Activated CD8-positive, alpha-beta T cell treated with anti-CD3 and anti-CD28 coated beads for 36 hours (primary cell): ENCODE results near the gene MLLT10. TPM values are rescaled to one million over a fixed set of nuclear protein-coding genes. Genes with fewer than 3 reads are reported as not detected.

Experiments
- ATAC-seq: fragments of 200-7000 bp; cut with Tn5 transposase; one replicate; pipeline ENCODE4 v1.10.0; 2021; ENCODE audit warnings: mild to moderate bottlenecking, moderate library complexity
- CTCF ChIA-PET: fragments of 350-600 bp; sonication (Branson Sonifier 250); formaldehyde crosslinking; loops from one replicate; lab custom pipeline; 2021; ENCODE audit warnings: antibody characterized with exemption; lab: Charles Lee
- POLR2A ChIA-PET: fragments of 350-600 bp; sonication (Branson Sonifier 250); formaldehyde crosslinking; loops from one replicate; lab custom pipeline; 2021; ENCODE audit warnings: antibody characterized with exemption; lab: Charles Lee
- DNase-seq: peaks from one replicate; pipeline ENCODE4 v3.0.0-alpha.2; 2020
- H3K27ac Mint-ChIP-seq: one replicate; pipeline ENCODE4 v1.8.0; 2021; ENCODE audit warnings: mild to moderate bottlenecking, mixed read lengths
- H3K27me3 Mint-ChIP-seq: one replicate; pipeline ENCODE4 v1.8.0; 2021; ENCODE audit warnings: mixed read lengths
- H3K36me3 Mint-ChIP-seq: one replicate; pipeline ENCODE4 v1.8.0; 2021; ENCODE audit warnings: low read depth, mixed read lengths
- H3K4me1 Mint-ChIP-seq: one replicate; pipeline ENCODE4 v1.8.0; 2021; ENCODE audit warnings: low read depth, mixed read lengths
- H3K4me3 Mint-ChIP-seq: one replicate; pipeline ENCODE4 v1.8.0; 2021; ENCODE audit warnings: mild to moderate bottlenecking, moderate library complexity, mixed read lengths
- H3K9me3 Mint-ChIP-seq: one replicate; pipeline ENCODE4 v1.8.0; 2021; ENCODE audit warnings: mixed read lengths
- intact Hi-C: fragments of 100-400 bp; cut with micrococcal nuclease; formaldehyde crosslinking; loops from one replicate; pipeline ENCODE4 v1.10.0; 2022
- total RNA-seq, 2 experiments: library from RNA; stranded (reverse); gene quantifications; one replicate each; pipeline ENCODE4 v1.2.3, GENCODE V29; 2021
- TF ChIP-seq, protein P1 (sequence below): fragments of 200-600 bp; IDR thresholded peaks from one replicate; pipeline ENCODE4 v1.8.0; 2022; ENCODE audit warnings: antibody characterized with exemption, mild to moderate bottlenecking

MLLT10 gene
- total RNA-seq, 2 experiments from 2014 or later: 33.9 to 36.4 TPM

GRCh38 chr10:21699575-21699974 lies 165.5 kb downstream of the MLLT10 start:
- H3K4me3 Mint-ChIP-seq: no peak overlapping the region
- intact Hi-C loops: no loop called here
- no peaks in the 10 kb centered on the region for H3K27me3 Mint-ChIP-seq
- TF ChIP-seq, protein P1, sequence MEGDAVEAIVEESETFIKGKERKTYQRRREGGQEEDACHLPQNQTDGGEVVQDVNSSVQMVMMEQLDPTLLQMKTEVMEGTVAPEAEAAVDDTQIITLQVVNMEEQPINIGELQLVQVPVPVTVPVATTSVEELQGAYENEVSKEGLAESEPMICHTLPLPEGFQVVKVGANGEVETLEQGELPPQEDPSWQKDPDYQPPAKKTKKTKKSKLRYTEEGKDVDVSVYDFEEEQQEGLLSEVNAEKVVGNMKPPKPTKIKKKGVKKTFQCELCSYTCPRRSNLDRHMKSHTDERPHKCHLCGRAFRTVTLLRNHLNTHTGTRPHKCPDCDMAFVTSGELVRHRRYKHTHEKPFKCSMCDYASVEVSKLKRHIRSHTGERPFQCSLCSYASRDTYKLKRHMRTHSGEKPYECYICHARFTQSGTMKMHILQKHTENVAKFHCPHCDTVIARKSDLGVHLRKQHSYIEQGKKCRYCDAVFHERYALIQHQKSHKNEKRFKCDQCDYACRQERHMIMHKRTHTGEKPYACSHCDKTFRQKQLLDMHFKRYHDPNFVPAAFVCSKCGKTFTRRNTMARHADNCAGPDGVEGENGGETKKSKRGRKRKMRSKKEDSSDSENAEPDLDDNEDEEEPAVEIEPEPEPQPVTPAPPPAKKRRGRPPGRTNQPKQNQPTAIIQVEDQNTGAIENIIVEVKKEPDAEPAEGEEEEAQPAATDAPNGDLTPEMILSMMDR: no peak
- no peak for DNase-seq
- ATAC-seq: no peak
- H3K4me1 Mint-ChIP-seq: peaks cover 27% of the 10 kb centered on the region
- peaks cover 23% of the 10 kb centered on the region for H3K9me3 Mint-ChIP-seq
- peaks cover 50% of the 10 kb centered on the region for H3K36me3 Mint-ChIP-seq
- H3K27ac Mint-ChIP-seq: no peak overlapping the region
- CTCF ChIA-PET: no interaction called here
- POLR2A ChIA-PET: no interaction called here

DNA sequence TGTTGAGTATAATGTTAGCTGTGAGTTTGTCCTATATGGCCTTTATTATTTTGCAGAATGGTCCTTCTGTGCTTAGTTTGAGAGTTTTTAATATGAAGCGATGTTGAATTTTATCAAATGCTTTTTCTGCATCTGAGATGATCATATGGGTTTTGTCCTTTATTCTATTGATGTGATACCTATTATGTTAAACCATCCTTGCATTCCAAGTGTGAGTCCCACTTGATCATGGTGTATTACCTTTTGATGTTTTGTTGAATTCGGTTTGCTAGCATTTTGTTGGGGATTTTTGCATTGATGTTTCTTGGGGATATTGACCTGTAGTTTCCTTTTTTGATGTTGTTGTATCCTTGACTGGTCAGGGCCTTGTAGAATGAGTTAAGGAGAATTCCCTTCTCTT lies 166.4 kb downstream of the MLLT10 start:
- ChIA-PET CTCF (no interaction called here), POLR2A (no interaction called here)
- peaks cover 24% of the 10 kb centered on the region for H3K4me1 Mint-ChIP-seq
- H3K27me3 Mint-ChIP-seq: no peaks in the 10 kb centered on the region
- H3K9me3 Mint-ChIP-seq: peaks cover 23% of the 10 kb centered on the region
- TF ChIP-seq, protein P1: no peak
- intact Hi-C loops: no loop called here
- H3K36me3 Mint-ChIP-seq: peaks cover 57% of the 10 kb centered on the region
- H3K27ac Mint-ChIP-seq: no peak overlapping the region
- ATAC-seq (no peak), DNase-seq (no peak)
- H3K4me3 Mint-ChIP-seq: no peak overlapping the region

- Mint-ChIP-seq H3K9me3 (peaks cover 23% of the 10 kb centered on the region), H3K36me3 (peaks cover 59% of the 10 kb centered on the region), H3K4me3 (peak overlapping the region; percentile 24), H3K4me1 (peaks cover 27% of the 10 kb centered on the region), H3K27ac (peak overlapping the region; percentile 33), H3K27me3 (no peaks in the 10 kb centered on the region)
- TF ChIP-seq, protein P1: no peak
- ChIA-PET POLR2A (no interaction called here), CTCF (no interaction called here)
- ATAC-seq: peak; percentile 58
- intact Hi-C loops: no loop called here
- no peak for DNase-seq
These were observed 168.6 kb downstream of the MLLT10 start for GRCh38 chr10:21702633-21703111.

GRCh38 chr10:21705142-21705827 lies 171.3 kb downstream of the MLLT10 start:
- H3K4me1 Mint-ChIP-seq: peaks cover 28% of the 10 kb centered on the region
- peaks cover 43% of the 10 kb centered on the region for H3K36me3 Mint-ChIP-seq
- intact Hi-C loops: no loop called here
- TF ChIP-seq, protein P1: no peak
- H3K27ac Mint-ChIP-seq: no peak overlapping the region
- POLR2A ChIA-PET: no interaction called here
- no peaks in the 10 kb centered on the region for H3K27me3 Mint-ChIP-seq
- ATAC-seq: no peak
- H3K9me3 Mint-ChIP-seq: peaks cover 11% of the 10 kb centered on the region
- no peak overlapping the region for H3K4me3 Mint-ChIP-seq
- DNase-seq: no peak
- CTCF ChIA-PET: no interaction called here

DNA sequence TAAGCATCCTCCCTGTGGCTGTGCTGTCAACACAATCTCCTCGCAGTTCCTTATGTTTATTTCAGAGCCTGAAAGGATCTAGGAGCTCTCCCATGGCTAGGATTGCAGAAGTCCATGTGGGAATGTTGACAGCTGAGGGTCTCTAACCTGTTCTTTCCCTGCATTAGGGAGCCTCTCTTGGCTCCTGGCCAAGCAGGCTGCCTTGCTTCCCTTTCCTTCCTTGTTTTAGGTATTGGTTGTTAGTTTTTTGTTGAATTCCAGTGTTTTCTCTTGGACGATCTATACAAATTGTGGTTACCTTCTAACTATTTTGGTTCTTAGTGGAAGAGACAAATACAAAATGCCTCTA lies 171.8 kb downstream of the MLLT10 start:
- intact Hi-C loops: no loop called here
- Mint-ChIP-seq H3K27ac (no peak overlapping the region), H3K36me3 (peaks cover 38% of the 10 kb centered on the region), H3K4me1 (peaks cover 28% of the 10 kb centered on the region), H3K4me3 (no peak overlapping the region), H3K27me3 (no peaks in the 10 kb centered on the region), H3K9me3 (peaks cover 6% of the 10 kb centered on the region)
- ATAC-seq (no peak), DNase-seq (no peak)
- TF ChIP-seq, protein P1: no peak
- ChIA-PET CTCF (no interaction called here), POLR2A (no interaction called here)
